ENCODE measurements around the gene HAO1.

- TF ChIP-seq POLR2AphosphoS5 (IDR thresholded peaks at IDR 0.05; ENCODE audit: low read depth, low read length) (no peak), REST (IDR thresholded peaks at IDR 0.05; ENCODE audit: insufficient read depth in 1 of 2, low read depth in 2 of 2, low read length in 2 of 2) (no peak), TAF1 (IDR thresholded peaks at IDR 0.05; ENCODE audit: borderline replicate concordance, insufficient read depth, low read length) (no peak)
These were observed 90.6 kb downstream of the HAO1 start for GRCh38 chr20:7849675-7850074.

Measured in PFSK-1 (cell line).